Middle frontal gyrus (tissue), 1 donor: ENCODE data around the gene PPP1R9A.
A peak's percentile ranks its signal among the peaks of the same experiment; 100 is the strongest.

ENCODE experiments used
- DNase-seq: peaks from one replicate; pipeline ENCODE4 v3.0.0-alpha.2; 2015; ENCODE audit warnings: low spot score; ENCODE audit errors: extremely low spot score

The PPP1R9A gene

GRCh38 chr7:95199779-95200558, 292.6 kb downstream of the PPP1R9A start:
- DNase-seq: peak; percentile 77

- DNase-seq: no peak
Observed at GRCh38 chr7:95200741-95201140, 293.3 kb downstream of the PPP1R9A start.

GRCh38 chr7:95201727-95202126, 294.3 kb downstream of the PPP1R9A start:
- no peak for DNase-seq

- no peak for DNase-seq
Observed at GRCh38 chr7:95204618-95205017, 297.2 kb downstream of the PPP1R9A start.

GRCh38 chr7:95205665-95206225, 298.4 kb downstream of the PPP1R9A start:
- no peak for DNase-seq

DNA sequence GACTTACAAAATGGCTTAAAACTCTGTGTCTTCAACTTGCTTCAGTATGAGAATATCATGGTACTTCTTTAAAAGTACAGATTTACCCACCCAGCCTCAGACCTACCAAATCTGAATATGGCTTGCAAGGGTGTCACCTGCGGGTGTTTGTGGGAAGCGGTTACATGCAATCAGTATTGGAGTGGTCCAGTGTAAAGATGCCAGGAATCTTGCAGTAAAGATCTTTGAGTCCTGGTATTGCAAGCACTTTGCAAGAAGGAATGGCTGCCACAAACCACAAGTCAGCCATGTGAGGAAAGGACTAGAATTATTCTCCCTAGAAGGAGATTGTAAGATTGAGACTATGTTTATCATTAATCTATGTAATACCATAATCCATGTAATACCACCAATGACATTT, 301.9 kb downstream of the PPP1R9A start:
- DNase-seq: no peak

DNA sequence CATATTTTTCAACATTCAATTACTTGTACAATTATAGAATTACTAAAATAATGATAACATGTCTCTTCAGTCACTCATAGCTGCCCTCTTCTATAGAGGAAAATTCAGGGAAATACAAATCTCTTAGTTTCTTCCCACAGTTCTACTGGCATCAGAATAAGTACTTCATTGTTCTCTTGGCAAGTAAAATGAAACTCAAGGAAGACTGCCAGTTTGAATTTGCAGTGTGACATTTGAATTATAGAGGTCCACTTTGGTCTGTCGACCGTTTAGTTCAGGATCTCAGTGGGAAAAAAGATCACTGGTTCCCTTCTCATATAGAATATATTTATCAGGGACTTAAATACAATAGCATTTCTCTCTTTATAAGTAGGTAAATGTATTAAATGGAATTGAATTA, 302.4 kb downstream of the PPP1R9A start:
- DNase-seq: peak; percentile 38

- DNase-seq: no peak
Observed at GRCh38 chr7:95213148-95213547, 305.8 kb downstream of the PPP1R9A start.

DNA sequence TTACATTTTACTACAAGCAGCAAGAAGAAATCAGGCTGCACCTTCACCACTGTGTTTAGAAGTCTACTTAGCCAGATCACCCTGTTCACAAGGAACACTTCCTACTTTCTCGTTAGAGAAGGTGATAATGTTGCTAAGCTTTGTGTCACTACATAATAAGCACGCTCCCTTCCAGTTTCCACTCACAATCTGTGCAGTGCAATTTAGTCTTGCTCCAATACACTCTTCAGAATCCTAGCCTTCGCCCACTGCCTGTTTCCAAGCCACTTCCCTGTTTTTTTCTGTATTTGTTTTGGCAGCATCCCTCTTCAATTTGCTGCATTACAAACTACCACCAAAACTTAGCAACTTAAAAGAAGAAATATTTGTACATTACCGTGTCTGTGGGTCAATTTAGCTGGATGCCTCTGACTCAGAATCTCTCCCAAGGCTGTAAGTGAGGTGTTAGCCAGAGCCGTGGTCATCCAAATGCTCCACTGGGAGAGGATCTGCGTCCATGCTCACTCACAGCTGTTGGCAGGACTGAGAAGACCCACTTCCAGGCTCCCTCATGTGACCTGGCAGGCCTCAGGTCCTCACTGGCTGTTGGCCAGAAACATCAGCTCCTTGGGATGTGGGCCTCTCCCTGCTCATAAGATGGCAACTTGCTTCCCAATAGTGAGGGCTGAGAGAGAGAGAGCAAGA, 306.6 kb downstream of the PPP1R9A start:
- DNase-seq: peak; percentile 38

GRCh38 chr7:95219721-95220120, 312.3 kb downstream of the PPP1R9A start:
- DNase-seq: no peak

- DNase-seq: no peak
Observed at GRCh38 chr7:95220328-95220727, 312.9 kb downstream of the PPP1R9A start.

DNA sequence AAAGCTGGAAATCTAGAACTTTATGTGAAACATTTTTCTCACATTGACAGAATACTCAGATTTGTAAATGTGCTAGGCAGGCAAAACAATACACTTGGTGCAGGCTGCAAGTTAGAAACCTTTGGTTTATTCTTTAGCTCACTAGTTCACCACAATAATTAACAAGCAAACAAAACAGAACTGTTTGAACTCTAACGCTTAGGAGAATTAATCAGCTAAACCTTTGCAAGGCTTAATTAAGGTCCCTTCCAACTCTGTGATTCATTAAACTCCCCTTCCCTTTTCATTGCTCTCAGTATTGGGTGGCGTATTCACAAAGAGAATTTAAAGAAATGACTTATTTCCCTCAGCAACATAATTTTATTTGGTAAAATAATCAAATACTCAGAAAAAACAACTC, 317.9 kb downstream of the PPP1R9A start:
- DNase-seq: no peak

- no peak for DNase-seq
Observed at GRCh38 chr7:95229301-95229700, 321.9 kb downstream of the PPP1R9A start.

GRCh38 chr7:95238252-95238943, 331.0 kb downstream of the PPP1R9A start:
- DNase-seq: no peak

DNA sequence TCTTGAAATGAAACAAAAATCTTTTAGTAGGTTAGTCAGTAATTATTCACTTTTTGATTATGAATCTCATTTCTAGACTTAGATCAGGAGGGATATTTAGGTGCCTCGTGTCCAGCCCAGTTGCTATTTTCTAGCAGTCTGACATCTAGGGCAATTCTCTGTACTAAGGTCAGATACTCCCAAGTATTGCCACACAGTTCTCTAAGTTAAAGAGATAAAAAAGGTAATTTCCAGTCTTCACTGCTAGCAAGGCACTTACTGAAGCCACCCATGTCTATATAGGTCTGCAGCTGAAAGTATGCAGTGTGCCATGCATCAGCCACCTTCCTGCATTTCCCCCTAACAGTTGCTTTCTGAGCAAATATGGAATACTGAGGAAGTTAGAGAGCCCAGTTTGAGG, 333.5 kb downstream of the PPP1R9A start:
- no peak for DNase-seq

DNA sequence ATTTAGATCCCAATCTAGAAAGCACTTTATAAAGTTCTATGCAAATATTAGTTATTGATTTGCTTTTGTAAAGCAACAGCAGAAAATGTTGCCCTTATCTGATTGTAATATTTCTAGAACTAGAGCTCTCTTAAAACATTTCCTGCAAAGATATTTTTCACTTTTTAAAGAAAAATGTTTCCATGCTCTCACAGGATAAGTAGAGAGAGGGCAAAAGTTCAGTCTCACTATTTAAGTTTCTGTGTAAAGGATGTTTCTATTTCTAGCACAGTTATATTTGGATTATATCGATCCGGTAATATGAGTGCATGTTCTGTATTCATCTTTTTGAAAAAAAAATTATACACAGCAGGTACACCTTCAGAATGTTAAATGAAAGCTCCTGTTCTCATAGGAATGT, 334.9 kb downstream of the PPP1R9A start:
- DNase-seq: no peak

DNA sequence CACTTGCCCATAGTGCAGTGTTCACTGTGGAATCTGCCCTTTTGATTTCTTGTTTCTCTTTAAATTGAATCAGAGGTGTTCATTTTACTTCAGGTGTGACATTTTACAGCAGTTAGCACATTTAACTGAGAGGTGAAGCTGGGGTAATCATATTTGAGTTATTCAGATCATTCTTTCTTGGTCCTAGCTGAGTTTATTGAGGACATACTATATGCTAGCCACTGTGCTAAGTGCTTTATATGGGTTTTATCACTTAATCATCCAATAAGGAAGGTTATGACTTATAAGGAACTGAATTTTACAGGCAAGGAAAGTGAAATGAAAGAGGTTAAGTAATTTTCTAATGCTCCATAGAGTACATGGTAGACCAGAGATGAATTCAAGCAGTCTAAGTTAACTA, 337.2 kb downstream of the PPP1R9A start:
- no peak for DNase-seq

GRCh38 chr7:95245828-95246500, 338.6 kb downstream of the PPP1R9A start:
- no peak for DNase-seq

DNA sequence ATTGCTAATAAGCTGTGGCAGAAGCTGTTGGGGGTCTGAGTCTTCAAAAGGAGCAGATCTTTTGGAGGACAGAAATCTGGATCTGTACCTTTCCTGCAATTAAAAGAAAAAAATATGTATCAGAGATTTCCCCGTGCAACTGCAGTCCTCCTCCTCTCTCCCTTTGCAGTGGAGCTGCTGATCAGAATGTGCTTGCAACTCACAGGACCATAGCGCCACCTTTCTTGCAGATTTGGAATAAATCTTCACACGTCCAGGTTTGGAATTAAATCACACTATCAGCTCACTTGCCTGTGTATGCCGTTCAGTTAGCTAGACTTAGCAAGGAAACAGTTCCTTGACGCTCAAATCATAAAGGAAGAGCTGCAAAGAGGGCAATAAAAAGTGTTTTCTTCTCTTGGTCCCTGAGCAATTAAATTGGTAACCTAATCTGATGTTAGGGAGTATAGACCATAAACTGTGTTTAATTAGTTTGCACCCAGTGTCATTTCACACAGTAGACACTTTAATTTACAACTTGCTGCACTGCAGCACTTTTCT, 339.5 kb downstream of the PPP1R9A start:
- peak; percentile 72 for DNase-seq

DNA sequence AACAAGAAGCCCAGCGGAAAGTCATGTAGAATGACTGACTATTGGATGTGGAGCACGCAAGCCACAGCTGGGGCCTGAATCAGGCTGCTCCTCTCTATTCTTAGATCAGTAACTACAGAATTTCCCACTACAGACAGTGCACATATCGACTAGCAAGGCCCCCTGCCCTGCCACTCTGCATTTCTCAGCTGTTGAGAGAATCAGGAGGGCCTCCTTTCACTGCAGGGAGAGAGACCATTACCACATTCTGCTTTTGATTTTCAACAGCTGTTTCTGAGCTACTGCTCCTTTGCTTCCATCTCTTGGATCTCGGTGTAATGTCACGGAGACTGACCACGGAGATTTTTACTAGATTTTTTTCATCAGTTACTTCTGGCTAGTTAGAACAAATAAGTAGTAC, 343.2 kb downstream of the PPP1R9A start:
- DNase-seq: no peak

DNA sequence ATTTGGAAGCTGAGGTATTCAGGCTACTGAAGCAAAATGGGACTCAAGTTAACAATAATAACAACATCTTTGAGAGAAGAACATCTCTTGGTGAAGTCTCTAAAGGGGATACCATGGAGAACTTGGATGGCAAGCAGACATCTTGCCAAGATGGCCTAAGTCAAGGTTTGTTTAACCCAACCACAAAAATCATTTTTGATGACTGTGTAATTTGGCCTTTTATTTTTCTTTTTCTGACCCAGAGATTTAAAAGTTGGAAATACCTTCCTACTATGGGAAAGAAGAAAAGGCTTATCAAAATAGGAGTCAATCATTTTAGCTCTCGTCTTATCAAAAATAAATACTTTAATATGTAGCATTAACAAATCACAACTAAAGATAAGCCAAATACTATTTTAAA, 344.6 kb downstream of the PPP1R9A start:
- no peak for DNase-seq
